GM12801 (cell line): ENCODE results near the gene PDIA5.

Experiments
- CTCF ChIP-seq: IDR thresholded peaks from one replicate; pipeline ENCODE4 v1.5.1; 2011; ENCODE audit warnings: control low read depth; ENCODE audit not compliant: insufficient read length; ENCODE audit errors: extremely low read depth

The PDIA5 gene

GRCh38 chr3:123080864-123081562 is 14.2 kb downstream of the PDIA5 start:
- no peak for TF ChIP-seq CTCF

- no peak for TF ChIP-seq CTCF
Observed at GRCh38 chr3:123081718-123082369, 15.0 kb downstream of the PDIA5 start.

- TF ChIP-seq CTCF, result no peak
Observed at GRCh38 chr3:123082370-123083065, 15.7 kb downstream of the PDIA5 start.

GRCh38 chr3:123083383-123084124 is 16.7 kb downstream of the PDIA5 start:
- TF ChIP-seq CTCF, result no peak

GRCh38 chr3:123084192-123084591 is 17.4 kb downstream of the PDIA5 start:
- no peak for TF ChIP-seq CTCF

GRCh38 chr3:123084738-123085237 is 18.0 kb downstream of the PDIA5 start:
- TF ChIP-seq CTCF, result no peak
